Superior temporal gyrus (tissue), 1 donor: ENCODE data around the gene SYT14.

Experiments used
- DNase-seq: peaks from one replicate; pipeline ENCODE4 v3.0.0-alpha.2; 2016; ENCODE audit errors: extremely low spot score

Gene SYT14

GRCh38 chr1:210201681-210202080, 263.7 kb downstream of the SYT14 start:
- no peak for DNase-seq

DNA sequence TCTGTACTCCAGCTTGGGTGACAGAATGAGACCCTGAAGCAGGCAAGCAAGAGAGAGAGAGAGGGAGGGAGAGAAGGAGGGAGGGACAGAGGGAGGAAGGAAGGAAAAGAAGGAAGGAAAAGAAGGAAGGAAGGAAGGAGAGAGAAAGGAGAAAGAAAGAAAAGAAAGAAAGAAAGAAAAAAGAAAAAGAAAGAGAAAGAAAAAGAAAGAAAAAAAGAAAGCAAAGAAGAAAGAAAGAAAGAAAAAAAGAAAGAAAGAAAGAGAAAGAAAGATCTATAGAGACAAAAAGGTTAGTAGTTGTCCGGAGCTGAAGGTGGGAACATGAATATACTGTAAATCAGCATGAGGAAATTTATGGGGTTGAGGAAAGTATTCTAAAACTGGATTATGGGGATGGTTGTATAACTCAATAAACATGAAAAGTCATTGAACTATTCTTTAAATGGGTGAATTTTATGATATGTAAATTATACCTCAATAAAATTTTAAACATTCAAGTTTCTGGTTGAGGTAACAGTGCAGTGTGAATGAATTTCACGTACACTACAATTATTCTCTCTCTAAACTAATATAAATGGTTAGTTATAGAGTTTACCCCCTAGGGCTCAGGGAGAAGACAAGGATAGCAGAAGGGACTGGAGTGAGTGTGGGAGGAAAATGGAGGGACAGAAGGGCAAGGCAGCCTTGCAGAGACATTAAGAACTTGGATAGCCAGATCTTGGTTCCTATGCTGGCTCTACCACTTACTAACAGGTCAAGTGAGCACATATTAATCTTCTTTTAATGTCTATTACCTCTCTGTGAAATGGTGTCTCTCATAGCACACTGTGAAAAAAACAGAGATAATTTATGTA, 269.8 kb downstream of the SYT14 start:
- no peak for DNase-seq

GRCh38 chr1:210213335-210213734, 275.3 kb downstream of the SYT14 start:
- DNase-seq = no peak

GRCh38 chr1:210214573-210215409, 276.8 kb downstream of the SYT14 start:
- DNase-seq = no peak

GRCh38 chr1:210217482-210217881, 279.5 kb downstream of the SYT14 start:
- DNase-seq = no peak

GRCh38 chr1:210218047-210218446, 280.0 kb downstream of the SYT14 start:
- DNase-seq = no peak
